Measurements from ENCODE around the gene DUSP23. TPM values are rescaled to one million over a fixed set of nuclear protein-coding genes. Genes with fewer than 3 reads are reported as not detected.

DUSP23 gene
- total RNA-seq, 2 experiments from 2014 or later, result 13.0 to 14.1 TPM

DNA sequence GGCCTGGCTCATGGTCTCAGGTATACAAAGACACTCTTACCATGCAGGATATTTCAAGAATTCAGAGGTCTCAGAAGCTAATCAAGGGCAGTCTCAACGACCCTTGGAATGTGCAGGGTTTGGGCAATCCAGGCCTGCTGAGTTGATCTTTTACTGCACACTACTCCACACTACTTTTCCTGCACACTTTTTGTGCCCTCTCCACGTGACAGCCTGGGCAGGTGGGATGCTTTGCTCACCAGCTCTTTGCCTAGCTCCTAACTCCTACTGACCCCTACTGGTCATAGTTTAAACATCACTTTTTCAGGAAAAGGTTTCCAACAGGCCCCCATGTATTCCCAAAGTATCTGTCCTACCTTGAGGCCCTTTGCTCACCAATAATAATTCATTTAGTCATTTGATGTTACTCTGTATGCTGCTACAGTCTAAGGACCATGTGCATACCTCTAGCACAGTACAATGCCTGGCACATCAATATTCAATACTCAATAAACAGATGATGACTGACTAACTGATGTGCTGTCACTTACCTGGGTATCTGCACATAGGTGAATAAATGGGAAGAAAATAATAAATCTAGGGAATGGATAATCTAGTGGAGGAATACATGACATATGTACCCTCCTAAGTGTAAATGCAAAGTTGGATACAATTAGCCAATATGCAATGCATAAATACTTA, 9.6 kb downstream of the DUSP23 start:
- intact Hi-C loops (cut with micrococcal nuclease), result loop anchor here (10.0 kb wide), 1 partner anchor 576 kb away; no protein-coding TSS in a partner anchor
- peak; percentile 14 for DNase-seq
- H3K4me1 Mint-ChIP-seq (ENCODE audit: low read depth), result no peaks in the 10 kb centered on the region
- H3K4me3 Mint-ChIP-seq, result no peak overlapping the region
- H3K27me3 Mint-ChIP-seq (ENCODE audit: low read depth), result no peaks in the 10 kb centered on the region
- H3K36me3 Mint-ChIP-seq (ENCODE audit: low read depth), result no peaks in the 10 kb centered on the region
- H3K9me3 Mint-ChIP-seq, result no peaks in the 10 kb centered on the region
- CTCF ChIA-PET, result interaction anchor here (0.8 to 4.9 kb wide), 8 partner anchors 8 to 234 kb away, joined by 3 to 27 read pairs (median 4); no protein-coding TSS in a partner anchor
- H3K27ac Mint-ChIP-seq, result no peak overlapping the region

DNA sequence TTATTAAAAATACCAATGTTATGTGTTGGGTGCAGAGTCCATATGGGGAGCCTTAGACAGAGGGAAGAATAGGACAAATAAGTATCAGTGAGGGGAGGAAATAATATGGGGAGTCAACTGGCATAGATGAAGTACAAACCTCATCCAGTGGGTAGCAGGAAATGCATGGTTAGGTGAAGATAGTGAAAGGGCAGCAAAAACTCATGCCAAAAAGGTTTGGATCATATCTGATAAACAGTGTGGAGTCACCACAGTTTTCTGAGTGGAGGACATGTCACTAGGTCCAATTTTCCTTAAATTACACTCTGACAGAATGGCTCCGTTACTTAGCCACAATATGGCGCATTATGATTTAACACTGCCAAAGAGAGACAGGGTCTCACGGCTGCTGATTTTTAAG, 10.3 kb downstream of the DUSP23 start:
- no peaks in the 10 kb centered on the region for H3K4me1 Mint-ChIP-seq (ENCODE audit: low read depth)
- no peak overlapping the region for H3K27ac Mint-ChIP-seq
- H3K9me3 Mint-ChIP-seq, result no peaks in the 10 kb centered on the region
- CTCF ChIA-PET, result no interaction called here
- intact Hi-C loops (cut with micrococcal nuclease), result loop anchor here (10.0 kb wide), 1 partner anchor 576 kb away; no protein-coding TSS in a partner anchor
- no peak overlapping the region for H3K4me3 Mint-ChIP-seq
- no peaks in the 10 kb centered on the region for H3K36me3 Mint-ChIP-seq (ENCODE audit: low read depth)
- no peaks in the 10 kb centered on the region for H3K27me3 Mint-ChIP-seq (ENCODE audit: low read depth)
- DNase-seq, result no peak

DNA sequence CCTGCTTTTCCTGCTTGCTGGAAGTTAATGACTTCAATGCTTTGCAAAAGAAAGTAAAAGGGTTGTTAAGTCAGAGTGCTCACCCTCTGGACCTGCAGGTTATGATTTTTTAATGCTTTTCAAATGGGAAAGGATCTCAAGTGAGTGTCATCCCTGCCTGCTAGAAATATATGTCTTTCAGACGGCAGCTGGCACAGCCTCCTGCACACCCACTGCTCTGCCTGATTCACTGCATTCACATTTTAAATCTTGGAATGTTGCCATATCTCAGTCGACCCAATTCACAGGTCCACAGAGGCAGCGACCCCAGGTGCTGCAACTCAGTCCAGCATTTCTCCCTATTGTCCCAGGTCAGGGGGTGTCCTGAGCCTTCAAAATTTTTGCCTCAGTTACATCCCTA, 10.7 kb downstream of the DUSP23 start:
- H3K9me3 Mint-ChIP-seq, result no peaks in the 10 kb centered on the region
- no peak overlapping the region for H3K27ac Mint-ChIP-seq
- no peaks in the 10 kb centered on the region for H3K27me3 Mint-ChIP-seq (ENCODE audit: low read depth)
- DNase-seq, result no peak
- CTCF ChIA-PET, result no interaction called here
- no peak overlapping the region for H3K4me3 Mint-ChIP-seq
- intact Hi-C loops (cut with micrococcal nuclease), result loop anchor here (10.0 kb wide), 1 partner anchor 577 kb away; no protein-coding TSS in a partner anchor
- no peaks in the 10 kb centered on the region for H3K36me3 Mint-ChIP-seq (ENCODE audit: low read depth)
- no peaks in the 10 kb centered on the region for H3K4me1 Mint-ChIP-seq (ENCODE audit: low read depth)

DNA sequence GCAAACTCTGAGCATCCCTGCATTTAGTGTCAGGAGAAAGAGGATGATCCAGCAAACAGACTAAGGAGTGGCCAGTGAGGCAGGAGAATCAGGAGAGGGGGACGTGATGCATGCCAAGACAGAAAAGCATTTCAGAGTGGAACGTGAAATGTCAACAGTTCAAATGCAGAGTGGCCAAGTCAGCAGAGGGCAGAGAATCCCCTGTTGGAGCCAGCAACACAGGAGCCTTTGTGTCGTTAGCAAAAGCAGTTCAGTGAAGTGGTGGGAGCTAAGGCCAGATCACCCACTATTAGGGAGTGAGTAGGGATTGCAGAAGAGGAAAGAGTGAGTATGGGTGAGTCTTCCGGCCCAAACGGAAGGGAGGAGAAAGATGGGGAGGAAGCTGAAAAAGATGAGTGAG, 14.8 kb downstream of the DUSP23 start:
- no peaks in the 10 kb centered on the region for H3K9me3 Mint-ChIP-seq
- CTCF ChIA-PET, result interaction anchor here (11.6 kb wide), 1 partner anchor 97 kb away, joined by 303 read pairs; no protein-coding TSS in a partner anchor
- intact Hi-C loops (cut with micrococcal nuclease), result loop anchor here (5.0 to 10.0 kb wide), 2 partner anchors 287 to 581 kb away; partner anchors contain the start of gene KCNJ9

DNA sequence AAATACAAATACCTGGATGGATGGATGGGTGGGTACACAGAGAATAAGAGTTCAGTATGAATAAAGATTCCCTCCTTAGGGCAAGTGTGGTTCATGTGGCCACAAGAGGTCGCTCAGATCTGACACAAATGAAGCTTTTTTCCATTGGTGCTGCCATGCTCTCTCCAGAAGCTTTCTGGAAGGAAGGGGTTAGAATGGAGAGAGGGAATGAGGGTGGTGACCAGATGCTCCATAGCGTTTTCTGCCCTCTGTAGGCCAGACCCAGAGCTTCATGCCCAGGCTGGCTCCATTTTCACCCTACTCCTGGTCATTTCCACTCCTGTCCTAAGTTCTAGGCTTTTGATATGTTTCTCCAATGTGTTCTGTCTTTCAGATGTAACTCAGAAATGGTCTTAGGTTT, 18.1 kb downstream of the DUSP23 start:
- CTCF ChIA-PET, result interaction anchor here (0.6 to 11.6 kb wide), 31 partner anchors 10 to 280 kb away, joined by 3 to 303 read pairs (median 5); partner anchors contain the start of genes DUSP23, SLAMF8 and TAGLN2
- Mint-ChIP-seq H3K4me1 (ENCODE audit: low read depth) (peaks cover 13% of the 10 kb centered on the region), H3K4me3 (no peak overlapping the region), H3K27ac (no peak overlapping the region), H3K27me3 (ENCODE audit: low read depth) (no peaks in the 10 kb centered on the region), H3K9me3 (no peaks in the 10 kb centered on the region), H3K36me3 (ENCODE audit: low read depth) (no peaks in the 10 kb centered on the region)
- intact Hi-C loops (cut with micrococcal nuclease), result loop anchor here (1.0 to 10.0 kb wide), 7 partner anchors 19 to 584 kb away; partner anchors contain the start of genes DUSP23, IGSF9 and KCNJ9
- peak; percentile 71 for DNase-seq

More for the DNA sequence above, 14.8 kb downstream of the DUSP23 start:
- DNase-seq, result no peak
- H3K36me3 Mint-ChIP-seq (ENCODE audit: low read depth), result no peaks in the 10 kb centered on the region
- H3K27ac Mint-ChIP-seq, result no peak overlapping the region
- H3K27me3 Mint-ChIP-seq (ENCODE audit: low read depth), result no peaks in the 10 kb centered on the region
- peaks cover 9% of the 10 kb centered on the region for H3K4me1 Mint-ChIP-seq (ENCODE audit: low read depth)
- H3K4me3 Mint-ChIP-seq, result no peak overlapping the region

DNA sequence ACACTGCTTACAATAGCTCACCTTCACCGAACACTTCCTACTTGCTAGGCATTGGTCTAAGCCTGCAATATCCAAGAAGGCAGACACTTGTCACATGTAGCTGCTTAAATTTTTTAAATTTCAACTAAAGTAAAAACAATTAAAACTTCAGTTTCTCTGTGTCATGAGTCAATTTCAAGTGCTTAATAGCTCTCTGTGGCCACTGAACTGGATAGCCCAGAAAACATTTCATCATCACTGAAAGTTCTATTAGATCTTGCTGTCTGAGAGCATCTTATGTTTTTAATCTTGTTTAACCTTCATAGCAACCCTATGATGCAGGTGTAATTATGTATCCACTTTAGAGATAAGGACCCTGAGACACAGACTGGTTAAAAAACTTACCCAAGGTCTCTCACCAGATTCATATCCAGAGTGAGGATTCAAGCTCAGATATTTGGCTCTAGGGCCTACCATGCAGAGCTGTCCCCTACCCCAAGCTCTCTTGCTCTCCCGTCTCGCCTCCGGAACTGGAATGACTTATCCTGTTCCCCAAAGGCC, 18.8 kb downstream of the DUSP23 start:
- H3K27ac Mint-ChIP-seq, result no peak overlapping the region
- DNase-seq, result no peak
- no peaks in the 10 kb centered on the region for H3K36me3 Mint-ChIP-seq (ENCODE audit: low read depth)
- CTCF ChIA-PET, result interaction anchor here (0.6 to 11.6 kb wide), 30 partner anchors 9 to 279 kb away, joined by 3 to 303 read pairs (median 5); partner anchors contain the start of genes DUSP23 and TAGLN2
- no peaks in the 10 kb centered on the region for H3K27me3 Mint-ChIP-seq (ENCODE audit: low read depth)
- intact Hi-C loops (cut with micrococcal nuclease), result loop anchor here (1.0 to 10.0 kb wide), 5 partner anchors 19 to 585 kb away; partner anchors contain the start of genes DUSP23, IGSF9 and KCNJ9
- H3K4me3 Mint-ChIP-seq, result no peak overlapping the region
- H3K9me3 Mint-ChIP-seq, result no peaks in the 10 kb centered on the region
- H3K4me1 Mint-ChIP-seq (ENCODE audit: low read depth), result peaks cover 13% of the 10 kb centered on the region

DNA sequence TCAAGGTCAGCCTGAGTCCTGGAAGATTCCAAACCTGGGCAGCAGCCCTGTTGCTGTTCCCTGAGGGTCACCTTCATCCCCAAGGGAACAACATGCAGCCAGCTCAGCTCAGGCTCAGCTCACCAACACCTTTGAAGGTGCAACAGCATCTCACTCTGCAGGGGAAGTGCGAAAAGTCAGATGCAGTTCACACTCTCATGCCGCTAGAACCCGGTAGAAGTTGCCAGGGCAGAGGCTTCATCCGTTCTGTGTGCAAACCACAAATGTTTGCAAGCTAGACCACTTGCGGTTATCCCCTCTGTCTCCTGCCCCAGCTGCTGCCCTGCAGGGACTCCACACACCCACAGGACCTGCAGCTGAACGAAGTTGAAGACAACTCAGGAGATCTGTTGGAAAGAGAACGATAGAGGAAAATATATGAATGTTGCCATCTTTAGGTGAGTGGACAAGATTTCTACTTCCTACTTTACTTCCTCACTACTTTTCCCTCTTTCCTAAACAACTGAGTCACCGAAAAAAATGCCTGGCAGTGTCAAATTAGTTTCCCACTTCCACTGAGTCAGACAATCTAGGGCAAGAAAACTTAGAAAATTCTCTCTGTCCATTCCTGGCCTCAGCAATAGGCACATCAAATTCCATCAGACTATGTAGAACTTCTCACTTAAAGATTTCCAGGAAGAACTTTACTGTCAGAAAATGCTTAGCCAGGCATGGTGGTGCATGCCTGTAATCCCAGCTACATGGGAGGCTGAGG, 19.6 kb downstream of the DUSP23 start:
- no peak overlapping the region for H3K27ac Mint-ChIP-seq
- peak; percentile 20 for DNase-seq
- intact Hi-C loops (cut with micrococcal nuclease), result no loop called here
- no peaks in the 10 kb centered on the region for H3K36me3 Mint-ChIP-seq (ENCODE audit: low read depth)
- H3K9me3 Mint-ChIP-seq, result no peaks in the 10 kb centered on the region
- H3K4me1 Mint-ChIP-seq (ENCODE audit: low read depth), result peaks cover 13% of the 10 kb centered on the region
- no peak overlapping the region for H3K4me3 Mint-ChIP-seq
- CTCF ChIA-PET, result interaction anchor here (0.7 to 11.6 kb wide), 14 partner anchors 12 to 208 kb away, joined by 3 to 303 read pairs (median 12); partner anchors contain the start of gene DUSP23
- no peaks in the 10 kb centered on the region for H3K27me3 Mint-ChIP-seq (ENCODE audit: low read depth)

DNA sequence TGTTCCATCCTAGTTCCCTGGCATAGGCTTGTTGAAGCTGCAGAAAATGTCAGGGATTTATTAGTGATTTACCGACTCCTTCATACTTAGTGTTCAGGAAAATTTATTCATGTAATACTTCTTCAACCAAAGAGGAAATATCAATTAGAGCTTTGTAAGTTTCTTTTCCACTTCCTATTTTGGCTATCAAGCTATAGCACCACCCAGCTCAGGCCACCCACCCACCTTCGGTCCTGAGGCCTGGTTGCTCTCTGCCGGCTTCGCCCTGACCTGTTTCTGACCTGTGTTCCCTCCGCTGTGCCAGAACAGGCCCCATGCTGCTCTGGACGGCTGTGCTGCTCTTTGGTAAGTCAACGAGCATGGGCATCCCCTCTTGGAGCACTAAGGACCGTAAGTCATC, 21.3 kb downstream of the DUSP23 start, which contains the start of gene FCRL6:
Gene FCRL6 (plus strand): TSS at position 250 of the 400 bp plus-strand sequence. CDS start 65 bp downstream, at position 315.
- Mint-ChIP-seq H3K27ac (no peak within 1 kb of the TSS), H3K36me3 (ENCODE audit: low read depth) (no peaks in the 10 kb centered on the region), H3K9me3 (no peaks in the 10 kb centered on the region), H3K27me3 (ENCODE audit: low read depth) (no peaks in the 10 kb centered on the region), H3K4me1 (ENCODE audit: low read depth) (peaks cover 13% of the 10 kb centered on the region), H3K4me3 (no peak within 1 kb of the TSS)
- no peak for DNase-seq
- CTCF ChIA-PET, result interaction anchor here (1.3 to 11.6 kb wide), 3 partner anchors 12 to 206 kb away, joined by 4 to 303 read pairs (median 19); no protein-coding TSS in a partner anchor
- intact Hi-C loops (cut with micrococcal nuclease), result no loop called here

DNA sequence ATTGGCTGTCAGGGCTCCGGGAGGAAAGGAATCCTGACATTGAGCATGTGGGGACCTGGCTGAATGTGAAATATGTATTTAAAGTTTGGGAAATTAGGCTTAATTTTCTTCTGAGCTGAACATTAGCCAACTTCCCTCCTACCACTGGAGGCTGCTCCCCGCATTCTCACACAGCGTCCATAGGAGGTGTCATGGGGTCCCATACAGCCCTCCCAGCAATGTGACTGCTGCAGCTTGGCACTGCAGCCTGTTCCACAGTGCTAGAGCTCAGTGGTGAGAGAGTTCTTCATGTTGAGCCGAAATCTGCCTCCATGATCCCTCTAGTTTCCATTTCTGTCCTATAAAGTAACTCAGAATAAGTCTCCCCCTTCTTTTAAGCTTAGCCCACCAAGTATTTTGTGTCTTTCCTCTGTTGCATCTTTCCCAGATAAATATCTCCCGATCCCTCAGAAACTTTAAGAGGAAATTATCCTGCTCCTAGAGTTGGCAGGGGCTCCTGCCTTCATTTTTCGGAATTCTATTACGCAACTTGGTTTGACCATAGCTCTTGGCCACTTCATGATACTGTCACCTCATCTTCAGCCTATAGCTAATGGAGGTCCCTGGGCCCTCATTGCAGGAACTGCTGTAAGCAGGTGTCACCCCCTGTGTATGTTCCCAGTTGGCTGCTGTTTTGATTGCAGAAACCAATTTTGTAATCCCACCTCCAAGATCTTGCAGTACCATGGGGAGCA, 23.4 kb downstream of the DUSP23 start:
- no peaks in the 10 kb centered on the region for H3K36me3 Mint-ChIP-seq (ENCODE audit: low read depth)
- H3K4me3 Mint-ChIP-seq, result no peak overlapping the region
- no peaks in the 10 kb centered on the region for H3K9me3 Mint-ChIP-seq
- H3K27ac Mint-ChIP-seq, result no peak overlapping the region
- no peak for DNase-seq
- H3K27me3 Mint-ChIP-seq (ENCODE audit: low read depth), result no peaks in the 10 kb centered on the region
- intact Hi-C loops (cut with micrococcal nuclease), result no loop called here
- CTCF ChIA-PET, result interaction anchor here (4.8 to 11.6 kb wide), 2 partner anchors 89 to 204 kb away, joined by 19 to 303 read pairs; no protein-coding TSS in a partner anchor
- peaks cover 13% of the 10 kb centered on the region for H3K4me1 Mint-ChIP-seq (ENCODE audit: low read depth)

DNA sequence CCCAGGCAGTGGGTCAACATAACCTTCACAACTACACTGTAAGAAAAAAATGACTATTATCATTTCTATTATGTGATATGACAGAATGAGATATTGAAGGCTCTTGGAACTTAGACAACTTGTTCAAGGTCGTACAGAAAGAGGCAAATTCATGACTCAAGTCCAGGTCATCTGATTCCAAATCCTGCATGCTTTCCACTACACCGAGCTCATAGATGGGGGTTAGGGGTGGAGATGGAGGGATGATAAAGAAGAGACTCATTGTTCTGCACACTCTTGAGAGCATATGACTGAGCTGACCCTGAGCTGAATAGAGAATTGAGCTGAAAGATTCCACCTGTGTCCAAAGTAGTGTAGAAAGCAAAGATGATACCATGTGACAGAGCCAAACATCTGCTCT, 24.2 kb downstream of the DUSP23 start:
- DNase-seq, result no peak
- Mint-ChIP-seq H3K27ac (no peak overlapping the region), H3K36me3 (ENCODE audit: low read depth) (no peaks in the 10 kb centered on the region), H3K4me1 (ENCODE audit: low read depth) (peaks cover 10% of the 10 kb centered on the region), H3K9me3 (no peaks in the 10 kb centered on the region), H3K4me3 (no peak overlapping the region), H3K27me3 (ENCODE audit: low read depth) (no peaks in the 10 kb centered on the region)
- CTCF ChIA-PET, result interaction anchor here (0.9 to 11.6 kb wide), 3 partner anchors 88 to 594 kb away, joined by 3 to 303 read pairs (median 19); no protein-coding TSS in a partner anchor
- intact Hi-C loops (cut with micrococcal nuclease), result no loop called here

DNA sequence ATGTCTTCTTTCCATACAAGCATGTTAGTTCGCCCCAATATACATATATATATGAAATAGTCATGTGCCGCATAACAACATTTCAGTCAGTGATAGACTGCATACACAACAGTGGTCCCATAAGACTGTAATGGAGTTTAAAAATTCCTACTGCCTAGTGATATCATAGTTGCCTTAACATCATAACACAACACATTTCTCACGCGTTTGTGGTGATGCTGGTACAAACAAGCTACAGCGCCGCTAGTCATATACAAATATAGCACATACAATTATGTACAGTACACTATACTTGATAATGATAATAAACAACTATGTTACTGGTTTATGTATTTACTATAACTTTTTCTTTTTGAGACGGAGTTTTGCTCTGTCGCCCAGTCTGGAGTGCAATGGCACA, 35.2 kb downstream of the DUSP23 start:
- no peak for DNase-seq
- Mint-ChIP-seq H3K27me3 (ENCODE audit: low read depth) (no peaks in the 10 kb centered on the region), H3K4me1 (ENCODE audit: low read depth) (peaks cover 11% of the 10 kb centered on the region), H3K36me3 (ENCODE audit: low read depth) (no peaks in the 10 kb centered on the region), H3K27ac (no peak overlapping the region), H3K4me3 (no peak overlapping the region), H3K9me3 (no peaks in the 10 kb centered on the region)
- CTCF ChIA-PET, result interaction anchor here (0.6 to 1.1 kb wide), 3 partner anchors 17 to 191 kb away, joined by 3 read pairs; no protein-coding TSS in a partner anchor
- intact Hi-C loops (cut with micrococcal nuclease), result no loop called here

Measured in activated naive CD4-positive, alpha-beta T cell treated with anti-CD3 and anti-CD28 coated beads for 36 hours (primary cell).